Stimulated activated CD8-positive, alpha-beta memory T cell treated with anti-CD3 and anti-CD28 coated beads, Interleukin-12 subunit alpha, Interleukin-12 subunit beta, amount 100 ng/mL, for 4 hours (primary cell): ENCODE measurements around the gene MAP2K5.

Source experiments
- DNase-seq: peaks from one replicate; pipeline ENCODE4 v3.0.0-alpha.2; 2020; ENCODE audit warnings: low read depth

Gene MAP2K5

GRCh38 chr15:67807141-67807540, 264.6 kb downstream of the MAP2K5 start:
- no peak for DNase-seq

GRCh38 chr15:67807836-67808235, 265.3 kb downstream of the MAP2K5 start:
- DNase-seq: no peak

- no peak for DNase-seq
Observed at GRCh38 chr15:67808821-67809220, 266.3 kb downstream of the MAP2K5 start.

- DNase-seq: no peak
Observed at GRCh38 chr15:67809441-67809840, 266.9 kb downstream of the MAP2K5 start.

- no peak for DNase-seq
Observed at GRCh38 chr15:67809866-67810265, 267.4 kb downstream of the MAP2K5 start.

- DNase-seq: no peak
Observed at GRCh38 chr15:67812241-67812644, 269.7 kb downstream of the MAP2K5 start.

- DNase-seq: no peak
Observed at GRCh38 chr15:67813104-67813634, 270.7 kb downstream of the MAP2K5 start.

- DNase-seq: no peak
Observed at GRCh38 chr15:67815036-67815592, 272.6 kb downstream of the MAP2K5 start.

GRCh38 chr15:67816668-67817067, 274.2 kb downstream of the MAP2K5 start:
- DNase-seq: no peak

GRCh38 chr15:67818464-67818863, 276.0 kb downstream of the MAP2K5 start:
- DNase-seq: no peak

- no peak for DNase-seq
Observed at GRCh38 chr15:67819636-67820035, 277.1 kb downstream of the MAP2K5 start.

GRCh38 chr15:67820122-67820991, 277.9 kb downstream of the MAP2K5 start:
- no peak for DNase-seq

- no peak for DNase-seq
Observed at GRCh38 chr15:67820992-67821783, 278.7 kb downstream of the MAP2K5 start.

GRCh38 chr15:67821784-67822440, 279.4 kb downstream of the MAP2K5 start:
- DNase-seq: no peak

GRCh38 chr15:67822537-67823313, 280.2 kb downstream of the MAP2K5 start:
- no peak for DNase-seq

- no peak for DNase-seq
Observed at GRCh38 chr15:67823314-67824196, 281.1 kb downstream of the MAP2K5 start.

- no peak for DNase-seq
Observed at GRCh38 chr15:67824197-67824968, 281.9 kb downstream of the MAP2K5 start.

- no peak for DNase-seq
Observed at GRCh38 chr15:67824976-67825880, 282.7 kb downstream of the MAP2K5 start, which contains the start of gene SKOR1. TSS of gene SKOR1 (plus strand) at chr15:67825509. CDS start at chr15:67825603, 94 bp downstream.
